Measurements from ENCODE around the gene QRICH2. TPM values are rescaled to one million over a fixed set of nuclear protein-coding genes. Genes with fewer than 3 reads are reported as not detected.

QRICH2 gene
- total RNA-seq, 1 donor from 2014 or later = 12.2 TPM

- no peak for TF ChIP-seq CTCF (IDR thresholded peaks at IDR 0.05; ENCODE audit: partially characterized antibody, unreplicated experiment)
- H3K27ac Mint-ChIP-seq (ENCODE audit: unreplicated experiment) = no peak overlapping the region
- peaks cover 2% of the 10 kb centered on the region for H3K4me1 Mint-ChIP-seq (ENCODE audit: low read depth, unreplicated experiment)
- H3K36me3 Mint-ChIP-seq (ENCODE audit: unreplicated experiment) = no peaks in the 10 kb centered on the region
- DNase-seq = no peak
- H3K9me3 Mint-ChIP-seq (ENCODE audit: unreplicated experiment) = peaks cover 4% of the 10 kb centered on the region
- H3K27me3 Mint-ChIP-seq (ENCODE audit: unreplicated experiment) = no peaks in the 10 kb centered on the region
- no peak overlapping the region for H3K4me3 Mint-ChIP-seq (ENCODE audit: unreplicated experiment)
Observed at GRCh38 chr17:76276069-76276431, 32.0 kb downstream of the QRICH2 start.

GRCh38 chr17:76275382-76276068 lies 32.6 kb downstream of the QRICH2 start:
- peaks cover 3% of the 10 kb centered on the region for H3K4me1 Mint-ChIP-seq (ENCODE audit: low read depth, unreplicated experiment)
- no peaks in the 10 kb centered on the region for H3K36me3 Mint-ChIP-seq (ENCODE audit: unreplicated experiment)
- H3K27me3 Mint-ChIP-seq (ENCODE audit: unreplicated experiment) = no peaks in the 10 kb centered on the region
- H3K27ac Mint-ChIP-seq (ENCODE audit: unreplicated experiment) = no peak overlapping the region
- no peak for DNase-seq
- no peak overlapping the region for H3K4me3 Mint-ChIP-seq (ENCODE audit: unreplicated experiment)
- TF ChIP-seq CTCF (IDR thresholded peaks at IDR 0.05; ENCODE audit: partially characterized antibody, unreplicated experiment) = no peak
- peaks cover 4% of the 10 kb centered on the region for H3K9me3 Mint-ChIP-seq (ENCODE audit: unreplicated experiment)

- no peak for TF ChIP-seq CTCF (IDR thresholded peaks at IDR 0.05; ENCODE audit: partially characterized antibody, unreplicated experiment)
- no peak overlapping the region for H3K4me3 Mint-ChIP-seq (ENCODE audit: unreplicated experiment)
- H3K4me1 Mint-ChIP-seq (ENCODE audit: low read depth, unreplicated experiment) = peaks cover 5% of the 10 kb centered on the region
- H3K27me3 Mint-ChIP-seq (ENCODE audit: unreplicated experiment) = no peaks in the 10 kb centered on the region
- peaks cover 2% of the 10 kb centered on the region for H3K9me3 Mint-ChIP-seq (ENCODE audit: unreplicated experiment)
- peak; percentile 20 for DNase-seq
- H3K27ac Mint-ChIP-seq (ENCODE audit: unreplicated experiment) = no peak overlapping the region
- H3K36me3 Mint-ChIP-seq (ENCODE audit: unreplicated experiment) = no peaks in the 10 kb centered on the region
Observed at GRCh38 chr17:76274112-76274956, 33.7 kb downstream of the QRICH2 start.

GRCh38 chr17:76273445-76274111 lies 34.5 kb downstream of the QRICH2 start:
- peaks cover 2% of the 10 kb centered on the region for H3K9me3 Mint-ChIP-seq (ENCODE audit: unreplicated experiment)
- H3K27me3 Mint-ChIP-seq (ENCODE audit: unreplicated experiment) = peaks cover 4% of the 10 kb centered on the region
- H3K27ac Mint-ChIP-seq (ENCODE audit: unreplicated experiment) = no peak overlapping the region
- H3K36me3 Mint-ChIP-seq (ENCODE audit: unreplicated experiment) = no peaks in the 10 kb centered on the region
- no peak overlapping the region for H3K4me3 Mint-ChIP-seq (ENCODE audit: unreplicated experiment)
- no peak for DNase-seq
- H3K4me1 Mint-ChIP-seq (ENCODE audit: low read depth, unreplicated experiment) = peaks cover 11% of the 10 kb centered on the region
- no peak for TF ChIP-seq CTCF (IDR thresholded peaks at IDR 0.05; ENCODE audit: partially characterized antibody, unreplicated experiment)

Data from glutamatergic neuron (in vitro differentiated cells).